Spleen (tissue), 7 donors: ENCODE measurements around the gene PADI2.

Source experiments
- CTCF ChIP-seq, 11 experiments: fragments of 200-600 bp in 7 of 11; fragments of 450-650 bp in 4 of 11; sonication (generic) in 4 of 11; IDR thresholded peaks in 8 of 11; conservative IDR thresholded peaks in 3 of 11; 1 replicate in 7 of 11; 2 replicates in 4 of 11; pipeline versions ENCODE4 v1.4.0 to v1.8.0; 2016 to 2021; ENCODE audit warnings: antibody characterized with exemption in 11 of 11, inconsistent platforms in 4 of 11, mild to moderate bottlenecking in 1 of 11
- POLR2A ChIP-seq, 3 donors: fragments of 450-650 bp; IDR thresholded peaks; one replicate each; pipeline ENCODE4 v1.5.1; 2017; ENCODE audit warnings: antibody characterized with exemption in 3 of 3, mild to moderate bottlenecking in 1 of 3
- POLR2AphosphoS5 ChIP-seq, 3 donors: sonication (generic); formaldehyde crosslinking; IDR thresholded peaks; one replicate each; pipeline ENCODE4 v1.5.1; 2017; ENCODE audit warnings: antibody characterized with exemption in 3 of 3
- donor health status: DM: no; HTN: no; CAD: no; lungs with moderate emphysema.
- donor health status: DM: no; HTN: no; CAD: no.
- donor health status: DM: no; HTN: no; CAD: no.

- TF ChIP-seq CTCF (IDR thresholded peaks at IDR 0.05 in 8 of 11, conservative IDR thresholded peaks at IDR 0.05 in 3 of 11) (no peak), POLR2A (IDR thresholded peaks at IDR 0.05) (no peak), POLR2AphosphoS5 (IDR thresholded peaks at IDR 0.05) (no peak)
Observed at GRCh38 chr1:17093822-17094393, 25.3 kb downstream of the PADI2 start.
